ENCODE results near the gene IQCH.

DNA sequence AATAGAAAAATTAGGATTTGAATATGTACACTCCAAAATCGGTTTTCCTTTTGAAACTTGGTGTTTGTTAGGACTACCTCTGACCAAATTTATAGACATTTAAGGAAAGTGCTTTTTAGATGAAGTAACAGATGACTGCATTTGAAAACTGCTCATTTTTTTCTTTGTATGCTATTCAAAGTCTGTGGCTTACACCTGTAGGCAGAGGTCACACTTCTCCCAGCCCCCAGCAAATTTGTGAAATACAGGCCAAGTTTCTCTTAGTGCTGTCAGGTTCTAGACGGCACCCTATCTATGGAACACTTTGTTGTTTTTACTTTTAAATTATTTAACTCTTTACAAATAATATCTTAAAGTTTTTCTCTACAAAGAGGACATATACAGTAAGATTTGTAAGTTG, 165.6 kb downstream of the IQCH start:
- TF ChIP-seq SUZ12 (IDR thresholded peaks at IDR 0.05) (no peak), TARDBP (IDR thresholded peaks at IDR 0.05) (no peak)
